Astrocyte of the spinal cord (primary cell): ENCODE results near the gene IVD.

Experiments used
- DNase-seq: peaks from one replicate; pipeline ENCODE4 v3.0.0; 2011; ENCODE audit warnings: low read depth, low spot score
- H3K4me3 ChIP-seq: 2 replicates; pipeline ENCODE4 v1.5.1; 2011; ENCODE audit warnings: low read depth, mild to moderate bottlenecking, low read length, moderate library complexity
- CTCF ChIP-seq: IDR thresholded peaks from 2 replicates; pipeline ENCODE4 v1.5.1; 2012; ENCODE audit warnings: low read depth, mild to moderate bottlenecking, low read length, inconsistent platforms
- in situ Hi-C: cut with HindIII; loops from 2 replicates; pipeline ENCODE4 v1.10.0; 2017; ENCODE audit warnings: low sequenced_read_pairs

IVD gene

GRCh38 chr15:40360015-40360414 is 45.6 kb upstream of the IVD start:
- no peak for DNase-seq
- in situ Hi-C loops: no loop called here
- TF ChIP-seq CTCF: no peak
- no peak overlapping the region for H3K4me3 ChIP-seq

- DNase-seq: no peak
- TF ChIP-seq CTCF: no peak
- in situ Hi-C loops: no loop called here
- no peak overlapping the region for H3K4me3 ChIP-seq
These were observed 44.0 kb upstream of the IVD start for GRCh38 chr15:40361640-40362039.

- no peak overlapping the region for H3K4me3 ChIP-seq
- TF ChIP-seq CTCF: no peak
- DNase-seq: no peak
- in situ Hi-C loops: no loop called here
These were observed 42.0 kb upstream of the IVD start for GRCh38 chr15:40363611-40364010.

GRCh38 chr15:40364251-40364650 is 41.3 kb upstream of the IVD start:
- no peak for DNase-seq
- TF ChIP-seq CTCF: no peak
- in situ Hi-C loops: no loop called here
- no peak overlapping the region for H3K4me3 ChIP-seq

- H3K4me3 ChIP-seq: no peak overlapping the region
- in situ Hi-C loops: no loop called here
- DNase-seq: no peak
- TF ChIP-seq CTCF: no peak
These were observed 40.6 kb upstream of the IVD start for GRCh38 chr15:40365016-40365415.

GRCh38 chr15:40365624-40366456 is 39.8 kb upstream of the IVD start:
- no peak for TF ChIP-seq CTCF
- H3K4me3 ChIP-seq: no peak overlapping the region
- in situ Hi-C loops: no loop called here
- DNase-seq: no peak
